Activated naive CD4-positive, alpha-beta T cell (primary cell): Measurements from ENCODE around the gene TNF.

ENCODE experiments used
- DNase-seq, 4 experiments: peaks; one replicate each; lab custom pipeline; 2025; lab: John Stamatoyannopoulos, UW

TNF gene

DNA sequence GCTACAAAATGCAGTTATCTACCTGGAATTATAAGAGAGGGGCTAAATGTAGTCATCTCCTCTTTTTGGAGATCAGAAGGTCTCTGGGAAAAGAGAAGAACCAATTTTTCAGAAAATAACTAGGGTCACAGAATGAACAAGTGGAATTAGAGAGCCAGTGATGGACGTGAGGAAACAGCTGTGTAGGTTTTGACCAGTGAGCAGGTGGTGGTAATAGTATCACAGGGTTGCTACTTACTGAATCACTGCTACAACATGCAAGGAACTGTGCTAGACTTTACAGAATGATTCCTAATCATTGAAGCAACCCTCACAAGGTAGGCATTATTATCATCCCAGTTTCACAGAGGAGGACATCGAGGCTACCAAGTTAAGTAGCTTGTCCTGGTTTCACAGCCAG lies 30.7 kb upstream of the TNF start:
- no peak for DNase-seq

DNA sequence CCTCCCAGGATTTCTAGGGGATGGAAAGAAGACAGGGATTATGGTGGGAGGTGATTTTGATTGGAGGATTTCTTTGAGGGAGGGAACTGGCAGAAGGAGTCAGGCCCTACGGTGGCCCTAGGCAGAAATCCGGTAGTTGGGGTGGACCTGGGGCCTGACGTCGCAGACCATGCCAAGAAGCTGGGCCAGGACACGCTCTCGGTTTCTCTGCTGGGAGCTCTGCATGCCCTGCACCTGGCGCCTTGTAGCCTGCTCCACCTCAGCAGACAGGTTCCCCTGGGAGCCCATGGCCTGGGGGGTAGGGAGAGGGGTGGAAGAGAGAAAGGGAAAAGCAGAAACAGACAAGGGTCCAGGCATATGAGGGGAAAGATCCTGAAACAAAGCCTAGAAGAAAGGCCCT lies 30.1 kb upstream of the TNF start:
- no peak for DNase-seq

DNA sequence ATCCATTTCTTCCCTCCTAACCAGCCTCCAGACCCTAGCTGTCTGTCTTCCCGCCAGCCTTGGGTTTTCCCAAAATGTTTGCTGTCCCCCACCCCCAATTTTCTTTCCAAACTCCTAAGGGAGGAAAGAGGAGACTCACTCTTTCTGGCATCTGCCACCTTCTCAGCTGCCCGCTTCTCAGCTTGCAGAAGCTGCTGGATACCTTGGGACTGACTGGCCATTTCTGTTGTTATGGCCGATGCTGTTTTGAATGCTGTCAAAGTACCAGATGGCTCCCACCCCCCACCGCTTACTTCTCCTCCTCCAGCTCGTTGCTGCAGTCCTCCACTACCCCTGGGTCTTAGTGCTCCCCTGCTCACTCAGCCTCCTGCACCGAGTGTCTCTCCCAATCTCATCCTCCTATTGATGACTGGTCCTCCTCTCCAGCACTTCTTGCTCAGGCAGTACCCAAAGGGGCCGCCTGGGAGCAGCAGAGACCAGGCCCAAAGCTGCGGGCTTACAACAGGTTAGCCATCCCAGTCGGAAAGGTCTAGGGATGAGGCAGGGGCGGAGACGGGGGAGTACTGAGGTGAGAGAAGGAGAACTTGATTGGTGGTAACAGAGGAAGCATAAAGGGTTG lies 28.9 kb upstream of the TNF start, which contains the start of gene ATP6V1G2:
Gene ATP6V1G2 (minus strand): TSS at position 270 of the 619 bp plus-strand sequence. CDS start 49 bp downstream, at position 221.
- peak; percentile 57 to 74 (median 58) for DNase-seq

DNA sequence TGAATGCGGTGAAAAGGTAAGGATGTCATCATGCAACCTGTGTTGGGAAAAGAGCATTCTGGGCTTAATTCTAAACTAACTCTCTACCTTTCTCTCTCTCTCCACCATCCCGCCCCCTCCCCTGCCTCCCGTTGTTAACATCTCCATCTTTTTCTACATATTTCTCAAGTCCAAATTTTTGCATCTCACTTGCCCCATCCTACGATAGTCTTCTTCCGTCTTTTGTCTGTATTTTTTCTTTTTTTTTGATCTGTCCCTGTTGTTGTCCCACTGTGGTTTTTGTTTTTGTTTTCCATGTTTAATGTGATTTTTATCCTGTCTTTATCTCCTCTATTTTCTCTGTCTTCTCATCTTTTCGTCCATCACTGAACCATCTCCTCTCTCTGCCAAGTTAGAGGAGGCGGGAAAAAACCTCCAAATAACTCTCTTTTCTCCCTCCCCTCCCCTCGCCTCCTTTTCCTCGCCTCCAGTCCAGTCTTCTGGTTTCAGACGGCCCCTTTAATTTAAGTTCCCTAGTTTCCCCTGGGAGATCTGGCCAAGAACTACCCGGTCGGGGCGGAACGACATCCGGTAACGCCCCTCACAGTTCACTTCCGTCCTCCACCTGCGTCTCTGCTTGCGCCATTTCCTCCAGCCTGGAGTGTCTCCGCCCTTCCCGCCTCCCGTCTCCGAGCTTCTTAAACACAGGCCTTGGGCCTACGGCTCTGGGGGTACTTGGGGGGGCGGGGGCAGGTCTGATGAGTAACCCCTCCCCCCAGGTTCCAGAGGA lies 28.2 kb upstream of the TNF start, which contains the start of gene NFKBIL1:
Gene NFKBIL1 (plus strand): TSS at position 651 of the 769 bp plus-strand sequence. CDS start 87 bp downstream, at position 738.
- DNase-seq = peak; percentile 47 to 79 (median 69)

DNA sequence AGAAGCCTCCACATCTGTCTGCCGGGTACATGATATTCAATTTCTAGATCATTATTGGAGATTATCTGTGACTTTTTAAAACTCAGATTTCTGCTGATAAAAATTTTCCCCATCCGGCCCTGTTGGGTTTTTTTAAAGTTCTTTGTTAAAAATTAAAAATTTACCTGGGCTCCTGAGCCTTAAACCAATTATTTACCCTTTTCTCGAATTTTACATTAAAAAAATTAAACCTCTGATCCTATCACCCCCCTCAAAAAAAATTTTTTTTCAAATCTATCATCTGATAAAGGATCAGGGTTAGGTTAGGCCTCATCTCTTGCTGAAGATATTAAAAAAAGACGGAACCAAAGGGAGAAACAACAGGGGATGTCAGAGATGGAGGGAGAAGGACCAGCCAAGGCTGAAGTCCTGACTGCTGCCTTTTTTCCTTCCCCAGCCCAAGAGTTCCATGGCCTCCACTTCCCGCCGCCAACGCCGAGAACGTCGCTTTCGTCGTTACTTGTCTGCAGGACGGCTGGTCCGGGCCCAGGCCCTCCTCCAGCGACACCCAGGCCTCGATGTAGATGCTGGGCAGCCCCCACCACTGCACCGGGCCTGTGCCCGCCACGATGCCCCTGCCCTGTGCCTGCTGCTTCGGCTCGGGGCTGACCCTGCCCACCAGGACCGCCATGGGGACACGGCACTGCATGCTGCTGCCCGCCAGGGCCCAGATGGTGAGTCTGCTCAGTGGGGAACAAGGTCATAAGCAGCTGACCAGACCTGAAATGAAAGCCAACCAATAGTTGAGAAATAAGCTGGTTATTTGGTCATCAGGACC lies 27.4 kb upstream of the TNF start:
- DNase-seq = no peak

- DNase-seq = no peak
These were observed 26.9 kb upstream of the TNF start for GRCh38 chr6:31548544-31548873.

DNA sequence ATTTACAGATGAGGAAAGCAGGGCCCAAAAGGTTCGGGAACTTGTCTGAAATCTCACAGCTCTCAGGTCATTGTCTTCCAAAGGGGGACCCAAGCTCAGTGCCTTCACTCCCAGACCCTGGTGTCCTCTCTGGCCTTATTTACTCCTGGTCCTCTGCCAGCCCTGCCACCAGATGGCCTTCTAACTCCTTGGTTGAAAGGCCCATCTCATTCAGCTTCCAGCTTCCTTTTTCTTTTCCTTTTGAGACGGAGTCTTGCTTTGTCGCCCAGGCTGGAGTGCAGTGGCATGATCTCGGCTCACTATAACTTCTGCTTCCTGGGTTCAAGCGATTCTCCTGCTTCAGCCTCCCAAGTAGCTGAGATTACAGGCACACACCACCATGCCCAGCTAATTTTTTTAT lies 24.0 kb upstream of the TNF start:
- DNase-seq = peak in 2 of 4 experiments; percentile 18 to 43

- no peak for DNase-seq
These were observed 19.1 kb upstream of the TNF start for GRCh38 chr6:31556307-31556706.

GRCh38 chr6:31557443-31558317 lies 17.7 kb upstream of the TNF start:
- no peak for DNase-seq

GRCh38 chr6:31558318-31558625 lies 17.1 kb upstream of the TNF start:
- no peak for DNase-seq

DNA sequence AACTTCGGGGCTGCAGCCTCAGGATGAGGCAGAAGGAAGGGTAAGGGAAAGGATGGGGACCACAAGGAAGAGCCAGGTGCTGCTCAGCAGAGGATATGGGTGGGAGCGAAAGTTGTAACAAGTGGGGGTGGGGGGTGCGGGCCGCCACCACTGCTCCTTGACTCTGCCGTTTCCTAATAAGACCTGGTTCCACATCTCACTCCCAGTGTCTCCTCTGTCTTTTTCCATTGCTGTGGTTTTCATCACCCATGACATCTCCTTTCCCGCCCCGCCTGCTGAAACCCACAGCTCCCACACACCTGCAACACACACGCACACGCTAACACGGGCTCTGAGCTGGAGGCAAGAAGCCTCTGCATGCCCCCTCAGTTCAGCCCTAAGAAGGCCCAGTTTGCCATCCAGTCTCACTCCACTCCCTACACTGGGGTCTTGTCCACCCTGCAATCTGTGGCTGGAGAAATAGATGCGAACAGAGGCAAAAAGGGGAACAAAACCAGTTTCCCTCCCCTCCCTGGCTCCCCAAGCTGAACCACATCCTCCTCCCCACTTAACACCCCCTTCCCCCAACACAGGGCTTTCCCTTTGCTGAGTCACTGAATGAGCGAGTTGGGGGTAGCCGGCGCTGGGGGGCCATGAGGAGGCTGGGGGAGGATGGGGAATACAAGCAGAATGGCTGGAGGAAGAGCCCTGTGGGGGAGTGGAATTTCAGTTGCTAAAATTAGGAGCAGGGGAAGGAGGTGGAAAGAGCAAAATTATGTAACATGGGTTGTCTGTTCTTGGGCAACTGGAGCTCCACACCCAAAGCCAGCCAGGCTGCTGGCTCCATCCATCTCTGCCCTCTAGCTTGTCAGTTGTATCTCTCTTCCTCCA lies 16.5 kb upstream of the TNF start:
- DNase-seq = peak in 1 of 4 experiments; percentile 24

DNA sequence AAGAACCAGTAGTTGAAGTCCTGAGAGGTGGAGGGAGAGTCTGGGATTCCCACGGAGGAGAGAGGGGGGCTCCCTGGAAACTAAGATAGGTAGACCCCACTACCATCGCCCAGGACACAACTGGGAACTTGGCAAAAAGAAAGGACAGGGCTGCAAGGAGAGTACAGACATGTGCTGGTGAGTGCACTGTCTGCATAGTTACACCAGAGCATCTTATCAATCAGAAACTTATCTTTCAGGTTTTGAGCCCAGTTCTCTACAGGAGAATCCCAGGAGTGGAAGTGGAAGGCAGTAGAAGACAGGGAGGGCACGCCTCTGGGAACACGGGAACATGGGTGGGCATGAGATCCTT lies 15.8 kb upstream of the TNF start:
- DNase-seq = no peak

GRCh38 chr6:31559958-31560696 lies 15.2 kb upstream of the TNF start:
- DNase-seq = peak in 1 of 4 experiments; percentile 21

GRCh38 chr6:31560697-31561058 lies 14.7 kb upstream of the TNF start:
- no peak for DNase-seq

GRCh38 chr6:31567531-31568370 lies 7.6 kb upstream of the TNF start:
- DNase-seq = no peak

- DNase-seq = no peak
These were observed 6.8 kb upstream of the TNF start for GRCh38 chr6:31568537-31568961.

- no peak for DNase-seq
These were observed 5.4 kb upstream of the TNF start for GRCh38 chr6:31569861-31570536.

DNA sequence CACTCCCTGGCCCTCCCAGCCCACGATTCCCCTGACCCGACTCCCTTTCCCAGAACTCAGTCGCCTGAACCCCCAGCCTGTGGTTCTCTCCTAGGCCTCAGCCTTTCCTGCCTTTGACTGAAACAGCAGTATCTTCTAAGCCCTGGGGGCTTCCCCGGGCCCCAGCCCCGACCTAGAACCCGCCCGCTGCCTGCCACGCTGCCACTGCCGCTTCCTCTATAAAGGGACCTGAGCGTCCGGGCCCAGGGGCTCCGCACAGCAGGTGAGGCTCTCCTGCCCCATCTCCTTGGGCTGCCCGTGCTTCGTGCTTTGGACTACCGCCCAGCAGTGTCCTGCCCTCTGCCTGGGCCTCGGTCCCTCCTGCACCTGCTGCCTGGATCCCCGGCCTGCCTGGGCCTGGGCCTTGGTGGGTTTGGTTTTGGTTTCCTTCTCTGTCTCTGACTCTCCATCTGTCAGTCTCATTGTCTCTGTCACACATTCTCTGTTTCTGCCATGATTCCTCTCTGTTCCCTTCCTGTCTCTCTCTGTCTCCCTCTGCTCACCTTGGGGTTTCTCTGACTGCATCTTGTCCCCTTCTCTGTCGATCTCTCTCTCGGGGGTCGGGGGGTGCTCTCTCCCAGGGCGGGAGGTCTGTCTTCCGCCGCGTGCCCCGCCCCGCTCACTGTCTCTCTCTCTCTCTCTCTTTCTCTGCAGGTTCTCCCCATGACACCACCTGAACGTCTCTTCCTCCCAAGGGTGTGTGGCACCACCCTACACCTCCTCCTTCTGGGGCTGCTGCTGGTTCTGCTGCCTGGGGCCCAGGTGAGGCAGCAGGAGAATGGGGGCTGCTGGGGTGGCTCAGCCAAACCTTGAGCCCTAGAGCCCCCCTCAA lies 3.1 kb upstream of the TNF start, which contains the start of gene LTA:
Gene LTA (plus strand): TSS at position 249 of the 871 bp plus-strand sequence. CDS start 454 bp downstream, at position 703.
- peak; percentile 35 to 67 (median 51) for DNase-seq
